ENCODE data around the gene SLC7A6OS.

SLC7A6OS gene

GRCh38 chr16:68255712-68256111, 55.0 kb downstream of the SLC7A6OS start:
- no peak for DNase-seq
- no peak for TF ChIP-seq GATA1 (IDR thresholded peaks at IDR 0.05; ENCODE audit: low read depth, low read length)
- TF ChIP-seq POLR2A (IDR thresholded peaks at IDR 0.05; ENCODE audit: low read length), result no peak

GRCh38 chr16:68253721-68254120, 57.0 kb downstream of the SLC7A6OS start:
- DNase-seq, result no peak
- TF ChIP-seq POLR2A (IDR thresholded peaks at IDR 0.05; ENCODE audit: low read length) (no peak), GATA1 (IDR thresholded peaks at IDR 0.05; ENCODE audit: low read depth, low read length) (no peak)

DNA sequence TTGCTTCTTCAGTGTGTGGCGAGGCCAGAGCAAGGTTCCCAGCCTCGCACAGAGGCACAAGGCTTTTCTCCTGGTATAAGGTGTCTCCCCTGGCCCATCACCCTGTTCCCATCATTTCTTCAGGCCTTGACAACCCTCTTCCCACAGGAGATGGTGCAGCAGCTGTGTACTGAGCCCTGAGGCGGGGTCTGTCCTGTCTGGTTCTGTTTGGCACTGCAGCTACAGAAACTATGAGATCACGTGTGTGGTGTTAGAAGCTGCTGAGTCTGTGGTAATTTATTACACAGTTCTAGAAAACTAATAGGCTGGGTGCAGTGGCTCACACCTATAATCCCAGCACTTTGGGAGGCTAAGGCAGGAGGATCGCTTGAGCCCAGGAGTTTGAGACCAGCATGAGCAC, 58.4 kb downstream of the SLC7A6OS start:
- no peak for TF ChIP-seq POLR2A (IDR thresholded peaks at IDR 0.05; ENCODE audit: low read length)
- TF ChIP-seq GATA1 (IDR thresholded peaks at IDR 0.05; ENCODE audit: low read depth, low read length), result no peak
- no peak for DNase-seq

- no peak for TF ChIP-seq POLR2A (IDR thresholded peaks at IDR 0.05; ENCODE audit: low read length)
- TF ChIP-seq GATA1 (IDR thresholded peaks at IDR 0.05; ENCODE audit: low read depth, low read length), result no peak
- DNase-seq, result no peak
Observed at GRCh38 chr16:68251832-68252231, 58.9 kb downstream of the SLC7A6OS start.

- TF ChIP-seq GATA1 (IDR thresholded peaks at IDR 0.05; ENCODE audit: low read depth, low read length), result no peak
- no peak for TF ChIP-seq POLR2A (IDR thresholded peaks at IDR 0.05; ENCODE audit: low read length)
- no peak for DNase-seq
Observed at GRCh38 chr16:68250951-68251350, 59.8 kb downstream of the SLC7A6OS start.

DNA sequence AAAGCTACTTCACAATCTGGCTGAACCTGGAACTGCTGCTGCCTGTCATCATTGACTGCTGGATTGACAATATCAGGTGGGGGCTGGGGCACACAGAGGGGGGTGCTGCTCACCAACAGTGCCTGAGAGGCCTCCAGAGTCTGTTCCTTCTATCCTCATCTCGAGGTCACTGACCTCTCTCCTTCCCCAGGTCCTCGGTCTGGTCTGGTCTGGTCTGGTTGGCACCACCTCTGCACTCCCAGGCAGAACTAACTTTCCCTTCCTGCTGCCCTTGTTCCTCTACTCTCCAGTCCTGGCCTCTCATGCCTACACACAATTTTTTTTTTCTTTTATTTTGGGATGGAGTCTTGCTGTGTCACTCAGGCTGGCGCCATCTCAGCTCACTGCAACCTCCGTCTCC, 61.4 kb downstream of the SLC7A6OS start:
- DNase-seq, result no peak
- no peak for TF ChIP-seq POLR2A (IDR thresholded peaks at IDR 0.05; ENCODE audit: low read length)
- TF ChIP-seq GATA1 (IDR thresholded peaks at IDR 0.05; ENCODE audit: low read depth, low read length), result no peak
